Fibroblast of peridontal ligament (primary cell): Measurements from ENCODE around the gene ACTR6.
"Not testable (repeated sequence)": the region's sequence is repeated elsewhere in the genome, so short reads cannot be mapped to it uniquely, and the experiment has no call there.

ENCODE experiments used
- DNase-seq: peaks from one replicate; pipeline ENCODE4 v3.0.0-alpha.2; 2010; ENCODE audit errors: extremely low read depth

Gene ACTR6

DNA sequence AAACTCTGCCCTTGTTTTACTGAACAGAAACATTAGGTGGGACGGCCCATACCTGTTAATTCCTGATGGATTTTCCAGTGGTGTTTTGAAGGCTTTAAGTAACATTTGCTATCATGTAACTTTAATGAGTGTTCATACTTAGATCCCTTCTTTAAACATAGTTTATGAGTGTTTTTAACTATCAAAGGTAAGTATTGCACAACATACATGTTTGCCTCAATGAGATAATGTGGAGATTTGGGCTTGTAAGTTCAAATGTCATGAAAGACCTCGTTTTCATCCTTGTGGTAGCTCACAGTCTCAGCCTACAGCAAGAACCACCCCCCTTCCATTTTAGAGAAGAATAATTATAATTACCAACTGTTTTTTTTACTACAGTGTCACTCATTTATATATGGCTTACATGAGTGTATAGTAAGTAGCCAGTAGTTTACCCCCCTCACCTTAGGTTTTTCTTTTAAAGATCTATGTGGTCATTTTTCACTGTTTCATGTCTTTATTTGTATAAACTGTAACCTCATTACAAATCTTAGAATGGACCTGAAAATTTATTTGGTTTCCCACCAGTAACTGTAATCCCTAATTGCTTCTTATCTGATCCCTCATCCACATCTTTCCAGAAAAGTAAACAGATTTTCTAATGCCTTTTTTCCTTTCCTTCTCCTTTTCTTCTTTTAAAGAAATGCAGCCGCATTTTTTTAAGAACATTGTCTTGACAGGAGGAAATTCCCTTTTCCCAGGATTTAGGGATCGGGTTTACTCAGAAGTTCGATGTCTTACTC is 18.9 kb downstream of the ACTR6 start:
- DNase-seq: no peak

- DNase-seq: no peak
Measured at GRCh38 chr12:100221523-100221922, 20.9 kb downstream of the ACTR6 start.

DNA sequence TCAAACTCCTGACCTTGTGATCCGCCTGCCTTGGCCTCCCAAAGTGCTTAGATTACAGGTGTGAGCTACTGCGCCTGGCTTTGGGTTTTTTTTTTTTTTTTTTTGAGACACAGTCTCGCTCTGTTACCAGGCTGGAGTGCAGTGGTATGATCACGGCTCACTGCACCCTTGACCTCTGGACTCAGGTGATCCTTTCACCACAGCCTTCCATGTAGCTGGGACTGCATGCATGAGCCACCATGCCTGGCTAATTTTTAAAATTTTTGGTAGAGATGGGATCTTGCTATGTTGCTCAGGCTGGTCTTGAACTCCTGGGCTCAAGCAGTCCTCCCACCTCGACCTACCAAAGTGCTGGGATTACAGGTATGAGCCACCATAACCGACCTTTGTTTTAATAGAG is 21.6 kb downstream of the ACTR6 start:
- not testable (repeated sequence) for DNase-seq

GRCh38 chr12:100225491-100225890 is 24.9 kb downstream of the ACTR6 start:
- DNase-seq: no peak

- DNase-seq: peak; percentile 15
Measured at GRCh38 chr12:100229036-100229635, 28.5 kb downstream of the ACTR6 start.

- no peak for DNase-seq
Measured at GRCh38 chr12:100229876-100230275, 29.3 kb downstream of the ACTR6 start.

- DNase-seq: not testable (repeated sequence)
Measured at GRCh38 chr12:100231873-100232272, 31.3 kb downstream of the ACTR6 start.

DNA sequence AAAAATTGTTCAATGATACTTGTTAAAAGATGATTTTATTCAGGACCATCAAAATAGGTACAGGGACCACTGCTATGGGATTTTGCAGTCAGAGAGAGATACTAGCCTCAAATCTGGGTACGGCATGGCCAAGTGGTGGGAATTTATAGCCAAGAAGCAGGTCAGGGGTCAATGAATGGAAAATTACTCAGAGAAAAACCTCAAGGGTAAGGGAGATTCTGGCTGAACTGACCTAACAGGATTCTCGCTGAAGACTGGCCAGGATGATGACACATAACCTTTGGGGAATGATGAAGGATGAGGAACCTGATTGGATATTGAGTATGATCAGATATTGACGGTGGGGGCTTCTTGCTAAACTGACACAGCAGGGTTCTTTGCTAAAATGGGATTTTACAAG is 33.6 kb downstream of the ACTR6 start:
- DNase-seq: peak; percentile 77

DNA sequence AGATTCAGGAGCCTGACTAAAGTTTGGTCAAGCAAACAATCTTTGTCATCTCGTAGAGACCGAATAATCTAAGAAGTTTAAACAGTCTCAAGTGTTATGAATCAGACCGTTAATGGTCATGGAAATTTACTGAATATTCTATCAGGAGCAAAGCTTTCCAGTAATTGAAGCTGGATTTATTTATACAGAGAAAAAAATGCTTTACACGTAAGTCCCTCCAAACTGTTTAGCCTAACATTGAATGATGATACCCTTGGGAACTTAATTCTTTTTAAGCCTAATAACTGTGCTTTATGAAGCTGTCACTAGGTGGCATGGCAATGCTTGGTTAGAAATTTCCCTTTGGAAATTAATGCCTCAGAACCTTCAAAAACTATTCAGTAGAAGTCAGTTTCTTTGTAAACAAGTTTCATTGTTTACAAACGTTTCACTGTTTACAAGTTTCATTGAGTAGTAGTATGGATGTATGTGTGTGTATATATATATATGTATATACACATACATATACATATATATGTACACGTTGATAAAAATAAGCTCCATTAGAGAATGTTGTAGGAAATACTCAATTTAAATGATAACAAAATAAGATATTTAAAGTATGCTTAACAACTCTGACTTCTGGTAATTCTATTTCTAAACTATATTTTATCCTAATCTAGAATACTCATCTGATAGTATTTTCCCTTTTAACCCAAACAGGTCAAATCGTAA is 34.1 kb downstream of the ACTR6 start:
- peak; percentile 77 for DNase-seq

- no peak for DNase-seq
Measured at GRCh38 chr12:100238801-100239200, 38.2 kb downstream of the ACTR6 start.

- no peak for DNase-seq
Measured at GRCh38 chr12:100239589-100239988, 39.0 kb downstream of the ACTR6 start.

DNA sequence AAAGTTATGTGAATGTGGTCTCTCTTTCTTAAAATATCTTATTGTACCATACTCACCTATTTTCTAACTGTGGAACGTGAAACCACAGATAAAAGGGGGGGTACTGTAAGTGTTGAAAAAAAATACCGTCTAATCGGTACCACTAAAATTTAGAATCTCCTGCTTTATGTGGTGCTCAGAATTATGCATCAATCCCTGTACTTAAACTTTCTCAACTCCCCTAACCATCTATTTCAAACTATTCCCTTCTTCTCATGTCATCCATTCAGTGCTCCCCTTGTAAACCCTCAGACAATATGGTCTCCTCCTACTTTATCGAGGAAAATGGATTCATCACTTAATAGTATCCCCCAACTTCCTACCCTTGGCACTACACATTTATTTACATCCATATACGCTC is 42.5 kb downstream of the ACTR6 start:
- no peak for DNase-seq

DNA sequence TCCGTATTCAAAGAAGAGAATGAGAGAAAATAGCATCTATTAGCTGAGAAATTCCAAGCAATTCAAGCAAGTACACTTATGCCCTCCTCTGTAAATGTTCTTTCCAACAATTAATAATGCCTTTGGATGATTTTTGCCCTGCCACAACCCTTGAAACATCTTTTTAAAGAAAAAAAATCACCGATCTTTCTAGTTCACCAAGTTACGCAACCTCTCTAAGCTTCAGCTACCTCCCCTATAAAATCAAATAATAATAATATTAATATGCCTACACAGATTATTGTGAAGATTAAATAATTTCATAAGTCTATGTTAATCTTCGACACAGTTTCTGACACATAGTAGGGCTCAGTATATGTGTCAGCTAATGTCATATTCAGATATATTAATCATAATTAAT is 47.1 kb downstream of the ACTR6 start:
- no peak for DNase-seq

- DNase-seq: peak; percentile 15
Measured at GRCh38 chr12:100248886-100249285, 48.3 kb downstream of the ACTR6 start.

DNA sequence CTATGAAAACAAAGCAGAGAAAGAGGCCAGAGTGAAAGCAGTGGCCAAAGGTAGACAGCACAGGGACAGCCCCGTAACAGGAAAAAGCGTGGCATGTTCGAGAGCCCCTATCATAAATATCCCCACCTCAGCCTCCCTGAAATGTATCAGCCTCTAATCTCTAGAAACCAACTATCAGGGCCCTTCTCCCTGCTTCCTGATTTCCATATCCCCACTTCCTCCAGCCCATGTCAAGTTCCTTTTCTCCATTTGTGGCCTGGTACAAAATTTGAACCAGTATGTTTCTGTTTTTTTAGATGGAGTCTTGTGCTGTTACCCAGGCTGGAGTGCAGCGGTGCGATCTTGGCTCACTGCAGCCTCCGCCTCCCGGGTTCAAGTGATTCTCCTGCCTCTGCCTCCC is 49.3 kb downstream of the ACTR6 start:
- no peak for DNase-seq

DNA sequence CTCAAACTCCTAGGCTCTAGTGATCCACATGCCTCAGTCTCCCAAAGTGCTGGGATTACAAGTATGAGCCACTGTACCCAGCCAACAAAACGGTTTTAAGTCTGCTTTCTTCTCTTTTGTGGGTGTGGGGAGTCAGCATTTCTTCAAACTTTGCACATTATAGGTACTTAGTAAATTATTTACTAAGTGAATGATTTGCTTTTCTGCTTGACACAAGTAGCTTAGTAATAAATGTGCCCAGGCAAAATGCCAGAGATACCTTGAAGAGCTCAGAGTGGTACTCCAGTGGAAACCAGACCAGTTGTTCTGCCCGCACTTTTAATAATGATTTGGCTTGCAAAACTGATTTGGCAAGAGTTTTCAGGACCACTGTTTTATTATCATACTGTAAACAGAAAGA is 51.3 kb downstream of the ACTR6 start:
- DNase-seq: no peak

GRCh38 chr12:100253437-100253836 is 52.8 kb downstream of the ACTR6 start:
- DNase-seq: no peak

- DNase-seq: no peak
Measured at GRCh38 chr12:100254876-100255275, 54.3 kb downstream of the ACTR6 start.

GRCh38 chr12:100258127-100258526 is 57.5 kb downstream of the ACTR6 start:
- no peak for DNase-seq

GRCh38 chr12:100263131-100263530 is 62.5 kb downstream of the ACTR6 start:
- DNase-seq: no peak

GRCh38 chr12:100265107-100265506 is 64.5 kb downstream of the ACTR6 start:
- not testable (repeated sequence) for DNase-seq

DNA sequence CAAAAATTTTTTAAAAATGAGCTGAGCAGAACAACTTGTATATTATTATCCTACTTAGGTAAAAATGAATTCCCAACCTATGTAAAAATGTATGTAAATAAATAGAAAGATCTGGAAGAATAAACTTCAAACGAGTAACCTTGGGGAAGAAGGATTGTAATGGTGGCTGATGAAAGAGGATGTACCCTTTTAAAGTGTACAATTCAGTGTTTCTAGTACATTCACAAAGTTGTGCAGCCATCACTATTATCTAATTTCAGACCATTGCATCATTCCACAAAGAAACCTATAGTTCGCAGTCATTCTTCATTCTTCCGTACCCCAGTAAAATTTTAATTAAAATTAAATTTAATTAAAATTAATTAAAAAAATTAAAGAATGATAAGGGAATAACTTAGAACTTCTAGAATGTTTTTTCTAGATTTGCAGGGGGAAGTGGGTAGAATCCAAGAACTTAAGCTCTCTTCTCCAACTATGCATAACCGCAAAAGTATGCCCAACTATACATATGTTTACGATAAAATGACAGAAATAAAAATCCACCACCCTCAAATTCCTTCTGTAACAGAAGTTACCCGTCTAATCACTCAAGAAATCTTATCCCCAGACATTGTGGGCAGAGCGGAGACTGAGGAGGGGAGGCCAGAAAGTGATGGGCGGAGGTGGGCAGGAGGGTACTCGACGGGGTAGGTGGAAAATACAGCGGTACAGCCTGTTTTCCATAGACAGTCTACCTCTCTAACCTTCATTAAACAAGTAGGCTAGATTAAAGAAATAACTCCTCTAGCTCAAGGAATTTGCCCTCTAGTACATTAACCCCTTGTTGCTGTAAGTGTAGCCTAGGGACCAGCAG is 65.3 kb downstream of the ACTR6 start:
- peak; percentile 17 for DNase-seq
